LNCAP (cell line): ENCODE measurements around the gene CD160.

ENCODE experiments used
- CTCF ChIP-seq: fragments of 450-650 bp; IDR thresholded peaks from 2 replicates; pipeline ENCODE4 v1.5.1; 2017; ENCODE audit warnings: mild to moderate bottlenecking

CD160 gene

GRCh38 chr1:145759721-145760120 is 40.4 kb downstream of the CD160 start:
- TF ChIP-seq CTCF = no peak

- TF ChIP-seq CTCF = no peak
Measured at GRCh38 chr1:145771056-145771455, 51.8 kb downstream of the CD160 start.

DNA sequence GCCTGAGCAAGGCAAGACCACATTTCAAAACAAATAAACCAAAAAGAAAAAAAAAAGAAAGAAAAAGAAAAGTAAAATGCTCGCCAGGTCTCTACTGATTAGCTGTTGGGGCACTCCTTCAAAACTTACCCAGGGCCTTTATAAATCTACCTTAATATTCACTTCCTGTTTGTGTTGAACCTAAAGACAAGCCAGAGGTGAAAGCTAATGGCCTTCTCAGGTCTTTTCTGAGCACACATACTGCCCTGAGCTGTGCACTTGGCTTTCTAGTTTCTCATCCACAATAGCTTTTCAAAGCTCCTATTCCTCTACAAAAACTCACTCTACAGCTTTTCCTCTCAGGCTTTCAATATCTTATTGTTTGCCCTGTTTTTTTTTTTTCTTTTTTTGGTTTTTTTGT is 54.1 kb downstream of the CD160 start:
- no peak for TF ChIP-seq CTCF

- TF ChIP-seq CTCF = no peak
Measured at GRCh38 chr1:145777357-145778145, 58.3 kb downstream of the CD160 start.

GRCh38 chr1:145778146-145778540 is 58.8 kb downstream of the CD160 start:
- no peak for TF ChIP-seq CTCF

GRCh38 chr1:145782272-145783099 is 63.2 kb downstream of the CD160 start:
- TF ChIP-seq CTCF = no peak

DNA sequence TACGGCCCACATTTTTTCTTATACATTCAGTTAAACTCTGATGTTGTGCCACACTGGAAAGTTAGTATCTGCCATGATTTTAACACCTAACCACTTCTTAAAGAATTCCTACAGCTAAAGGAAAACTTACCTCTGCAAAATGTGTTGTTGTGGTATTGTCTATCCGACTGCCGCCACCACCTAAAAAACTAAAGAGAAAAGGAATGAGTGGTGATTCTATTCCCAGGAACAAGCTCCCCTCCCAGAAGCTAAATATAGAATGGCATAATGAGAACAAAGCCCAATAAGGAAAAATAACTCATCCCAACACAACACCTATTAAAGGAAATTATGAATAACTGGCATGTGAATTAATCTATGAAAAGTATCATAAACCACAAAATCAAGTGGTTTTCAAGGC is 65.1 kb downstream of the CD160 start:
- no peak for TF ChIP-seq CTCF
